Bone marrow (tissue), 2 donors: ENCODE results near the gene CEACAM4.

Source experiments
- DNase-seq, 2 donors: peaks; one replicate each; lab custom pipeline; 2025; lab: John Stamatoyannopoulos, UW

CEACAM4 gene

DNA sequence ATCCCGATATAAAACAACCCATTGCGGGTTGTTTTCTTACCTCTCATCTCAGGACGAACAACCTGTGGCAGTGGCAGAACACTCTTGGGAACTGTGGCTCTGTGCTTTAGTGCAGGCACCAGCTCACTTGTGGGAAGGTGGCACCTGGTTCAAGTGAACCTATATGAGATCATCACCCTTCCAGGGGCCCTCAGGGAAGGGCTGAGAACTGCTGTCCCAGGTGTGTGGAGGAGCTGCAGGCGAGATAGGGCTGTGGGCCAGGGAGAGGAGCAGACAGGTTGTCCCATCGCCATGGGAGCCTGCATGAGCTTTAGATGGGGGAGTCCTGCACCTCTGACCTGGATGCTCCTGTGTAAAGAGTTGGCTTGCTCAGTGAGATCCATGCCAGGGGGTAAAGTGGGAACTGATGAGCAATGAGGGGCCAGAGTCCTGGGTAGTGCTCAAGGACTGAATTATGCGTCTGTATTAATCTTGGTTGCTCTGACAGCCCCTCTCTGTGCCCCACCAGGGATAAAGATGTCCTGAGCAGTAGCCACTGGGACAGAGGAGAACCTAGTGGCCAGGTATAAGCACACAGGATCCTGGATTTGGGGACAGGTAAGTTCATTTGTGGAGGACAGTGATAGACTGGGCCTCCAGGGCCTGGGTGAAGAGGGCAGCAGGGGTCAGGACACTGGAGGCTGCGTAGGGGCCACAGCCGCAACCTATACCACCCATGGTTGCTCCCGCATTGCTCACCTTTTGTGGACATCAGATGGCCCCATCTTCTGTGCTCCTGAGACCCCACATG is 8.7 kb downstream of the CEACAM4 start:
- no peak for DNase-seq

DNA sequence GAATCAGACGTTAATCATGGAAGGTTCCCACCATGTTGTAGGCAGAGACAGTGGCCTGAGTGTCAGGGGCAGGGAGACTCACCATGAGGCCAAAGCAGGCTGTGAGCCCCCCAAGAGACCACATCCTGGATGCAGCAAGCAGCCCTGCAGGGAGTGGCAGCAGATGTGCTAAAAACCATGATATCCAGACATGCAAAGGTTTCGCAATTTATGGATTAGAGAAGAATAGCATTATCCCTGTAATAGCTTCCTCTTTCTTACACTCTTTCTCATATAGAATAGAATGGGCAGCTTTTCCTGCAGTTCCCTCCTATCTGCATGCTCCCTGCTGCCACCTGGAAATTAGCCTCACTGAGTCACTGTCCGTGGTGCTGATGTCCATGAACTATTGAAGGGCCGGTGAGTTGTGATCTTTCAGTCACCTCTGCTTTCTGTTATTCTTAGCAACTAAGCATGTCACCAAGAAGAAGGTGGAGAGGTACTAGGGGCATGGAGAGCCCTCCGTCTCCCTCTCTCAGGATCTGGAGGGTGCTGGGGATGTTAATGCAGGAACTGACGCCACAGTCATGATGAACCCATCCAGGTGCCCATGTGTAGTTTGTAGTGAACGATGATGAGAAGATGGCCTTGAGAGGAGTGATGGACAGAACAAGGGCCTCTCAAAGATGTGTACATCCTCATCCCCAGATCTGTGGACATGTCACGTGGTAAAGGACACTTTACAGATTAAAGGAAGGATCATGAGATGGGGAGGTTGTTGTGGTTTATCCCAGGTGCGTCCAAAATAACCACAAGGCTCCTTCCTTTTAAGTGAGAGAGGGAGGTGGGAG is 9.9 kb downstream of the CEACAM4 start:
- peak in 1 of 2 donors; percentile 12 for DNase-seq

DNA sequence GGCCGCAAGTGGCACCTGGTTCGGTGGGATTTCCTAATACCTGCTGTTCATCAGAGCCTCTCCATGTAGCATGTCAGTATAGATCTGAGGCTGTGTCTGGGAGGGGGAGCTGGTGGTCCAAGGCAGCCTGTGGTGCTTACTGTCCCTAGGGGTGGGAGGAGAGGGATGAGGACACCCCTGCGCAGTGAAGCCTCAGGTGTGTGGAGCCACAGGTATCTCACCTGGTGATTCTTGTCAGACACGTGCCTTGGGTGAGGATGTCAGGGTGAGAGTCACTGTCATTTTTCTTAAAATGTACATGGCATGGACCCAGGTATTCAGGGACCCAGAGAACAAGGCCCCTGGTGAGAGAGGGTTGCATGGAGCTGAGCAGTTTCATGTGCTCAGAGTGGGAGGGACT is 11.7 kb downstream of the CEACAM4 start:
- no peak for DNase-seq

DNA sequence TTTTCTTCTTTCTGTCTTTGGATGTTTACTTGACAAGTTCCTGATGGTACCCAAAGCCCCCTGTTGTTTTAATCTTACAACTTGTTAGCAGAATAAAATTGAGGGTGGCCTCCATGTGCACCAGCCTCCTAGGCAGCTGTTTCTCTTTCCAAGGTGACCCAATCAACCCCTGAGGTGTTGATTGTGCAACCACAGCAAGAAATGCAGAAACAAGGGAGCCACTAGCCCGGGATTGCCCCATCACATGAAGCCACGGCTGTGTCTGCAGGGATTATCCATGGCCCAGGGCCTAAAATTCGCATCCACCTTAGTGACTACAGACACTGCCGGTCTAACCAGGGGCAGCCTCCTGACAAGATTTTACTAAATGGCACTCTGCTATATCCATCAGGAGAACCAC is 14.4 kb downstream of the CEACAM4 start:
- no peak for DNase-seq

DNA sequence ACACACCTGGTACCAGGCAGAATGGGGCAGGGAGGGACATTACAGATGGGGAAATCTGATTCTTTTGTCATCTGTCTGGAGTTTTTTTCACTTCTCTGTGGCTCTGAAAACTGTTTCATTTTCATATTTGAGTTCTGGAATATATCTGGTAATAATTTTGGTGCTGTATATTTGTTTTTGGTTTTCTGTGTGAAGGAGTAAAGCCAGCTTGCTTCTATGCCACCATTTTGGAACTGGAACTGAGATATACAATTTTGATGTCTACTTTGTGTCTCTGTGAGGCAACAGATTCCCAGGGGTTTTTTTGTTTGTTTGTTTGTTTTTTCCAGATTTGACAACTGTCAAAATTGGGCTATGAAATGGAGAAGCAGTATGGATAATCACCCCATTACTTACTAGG is 16.1 kb downstream of the CEACAM4 start:
- DNase-seq: no peak

DNA sequence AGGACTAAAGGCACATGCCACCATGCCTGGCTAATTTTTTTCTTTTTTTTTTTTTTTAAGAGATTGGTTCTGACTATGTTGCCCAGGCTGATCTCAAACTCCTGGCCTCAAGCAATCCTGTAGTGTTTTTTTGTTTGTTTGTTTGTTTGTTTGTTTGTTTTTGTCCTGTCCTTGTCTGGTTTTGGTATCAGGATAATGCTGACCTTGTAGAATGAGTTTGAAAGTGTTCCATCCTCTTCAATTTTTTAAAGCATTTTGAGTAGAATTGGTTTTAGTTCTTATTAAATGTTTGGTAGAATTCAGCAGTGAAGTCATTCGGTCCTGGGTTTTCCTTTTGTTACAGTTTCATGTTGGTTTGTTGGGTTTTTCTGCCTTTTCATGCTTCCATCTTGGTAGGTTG is 19.2 kb downstream of the CEACAM4 start:
- no peak for DNase-seq

DNA sequence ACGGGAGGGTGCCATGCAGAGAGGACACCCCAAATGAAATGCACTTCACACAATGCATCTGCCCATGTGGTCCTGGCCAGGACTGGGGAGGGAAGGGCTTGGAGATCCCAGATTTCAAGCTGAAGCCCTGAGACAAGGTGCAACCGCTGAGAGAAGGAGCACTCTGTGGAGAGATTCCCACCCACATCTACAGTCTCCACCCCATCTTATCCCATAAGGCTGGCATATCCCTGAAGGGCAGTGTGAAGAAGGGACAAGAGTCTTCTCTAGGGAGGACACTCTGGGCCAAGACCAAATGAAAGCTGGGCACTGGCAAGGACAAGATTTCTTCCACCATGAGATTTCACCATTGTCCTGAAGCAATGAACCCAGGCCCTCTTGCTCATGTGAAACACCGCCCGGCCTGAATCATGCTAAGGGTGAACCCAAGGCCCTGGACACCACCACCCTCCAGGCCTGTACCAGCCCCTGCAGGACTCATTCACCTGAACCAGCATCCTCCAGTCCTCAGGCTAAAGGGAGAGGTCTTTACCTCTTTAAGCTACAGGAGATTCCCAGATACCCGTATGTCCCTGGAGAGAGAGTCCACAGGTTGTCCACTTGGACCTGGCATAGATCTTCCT is 20.5 kb downstream of the CEACAM4 start:
- DNase-seq: no peak

DNA sequence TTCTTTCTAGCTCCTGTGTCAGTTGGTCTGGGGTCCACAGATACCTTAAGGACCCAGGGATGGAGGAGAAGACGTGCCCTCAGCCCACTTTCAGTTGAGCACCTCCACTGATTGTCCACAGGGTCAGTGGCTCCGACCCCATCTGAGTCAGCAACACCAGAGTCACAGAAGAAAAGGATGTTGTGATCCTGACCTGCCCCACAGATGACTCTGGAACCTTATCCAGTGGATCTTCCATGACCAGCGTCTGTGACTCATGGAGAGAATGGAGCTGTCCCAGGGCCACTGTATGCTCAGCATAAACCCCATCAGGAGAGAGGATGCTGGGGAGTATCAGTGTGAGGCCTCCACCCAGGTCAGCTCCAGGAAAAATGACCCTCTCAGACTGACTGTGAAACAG is 22.0 kb downstream of the CEACAM4 start:
- no peak for DNase-seq

DNA sequence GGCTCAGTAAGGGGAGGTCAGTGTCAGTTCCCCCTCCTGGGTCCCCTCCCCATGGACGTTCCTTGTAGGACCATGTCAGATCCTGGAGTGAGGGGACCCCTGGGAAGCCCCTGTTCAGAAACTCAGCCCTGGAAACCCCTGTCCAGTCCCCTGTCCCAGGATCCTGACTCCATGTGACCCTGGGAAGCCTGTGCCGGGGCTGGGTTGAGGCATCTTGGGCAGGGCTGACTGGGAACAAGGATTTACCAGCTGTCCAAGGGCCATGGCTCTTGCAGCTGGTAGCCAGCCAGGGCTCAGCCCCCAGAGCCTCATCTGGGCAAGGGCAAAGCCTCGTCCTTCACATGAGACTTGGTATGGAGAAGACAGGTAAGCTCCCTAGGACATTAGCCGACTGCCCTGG is 25.1 kb downstream of the CEACAM4 start:
- DNase-seq: no peak

DNA sequence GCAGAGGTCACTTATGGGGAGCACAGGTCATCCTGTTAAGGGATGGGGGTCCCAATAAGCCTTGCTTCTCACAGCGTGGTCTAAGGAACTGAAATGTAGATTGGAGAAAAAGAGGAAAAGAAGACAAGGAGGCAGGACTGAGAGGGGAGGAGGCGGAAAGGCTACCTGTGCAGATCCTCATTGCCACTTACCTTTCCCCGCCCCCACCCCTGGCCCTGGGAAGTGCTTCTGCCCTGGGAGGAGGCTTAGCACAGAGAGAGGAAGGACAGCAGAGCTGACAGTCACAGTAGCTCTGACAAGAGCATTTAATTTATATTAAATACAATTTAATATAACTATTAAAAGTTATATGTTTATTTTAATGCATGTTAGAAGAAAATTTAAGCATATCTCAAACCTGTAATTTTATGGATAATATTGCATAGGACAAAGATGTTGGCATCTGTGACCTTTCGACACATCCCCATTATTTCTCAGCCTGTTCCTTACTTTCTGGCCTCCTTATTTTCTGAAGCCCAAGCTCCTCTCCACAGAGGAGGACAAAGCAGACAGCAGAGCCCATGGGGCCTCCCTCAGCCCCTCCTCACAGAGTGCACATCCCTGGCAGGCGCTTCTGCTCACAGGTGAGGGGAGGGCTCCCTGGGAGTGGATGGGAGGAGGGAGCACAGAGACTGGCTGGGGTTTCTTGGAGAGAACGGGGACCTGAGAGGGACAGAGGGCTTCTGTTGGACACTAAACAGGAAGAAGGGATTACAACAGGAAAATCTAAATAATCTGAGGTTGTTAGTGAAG is 27.5 kb downstream of the CEACAM4 start:
- DNase-seq: no peak

DNA sequence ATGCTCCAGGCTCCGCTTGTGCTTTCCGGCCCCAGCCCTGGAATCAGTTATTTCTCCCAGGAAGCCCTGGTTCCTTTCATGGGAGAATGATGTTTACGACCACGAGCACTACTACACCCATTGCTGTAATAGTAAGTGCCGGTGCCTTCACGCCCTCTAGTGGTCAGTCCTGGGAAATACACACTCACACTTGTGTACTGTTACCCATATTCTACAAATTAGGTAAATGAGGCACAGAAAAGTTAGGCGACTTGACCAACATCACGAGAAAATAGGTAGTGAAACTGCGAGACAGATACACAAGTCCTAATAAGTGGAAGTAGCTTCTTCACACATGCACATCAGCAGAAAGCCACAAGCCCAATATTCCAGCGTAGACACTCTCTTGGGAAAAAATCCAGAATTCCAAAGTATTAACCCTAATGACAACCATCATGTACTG is 29.3 kb downstream of the CEACAM4 start:
- DNase-seq: peak; percentile 15 to 61

DNA sequence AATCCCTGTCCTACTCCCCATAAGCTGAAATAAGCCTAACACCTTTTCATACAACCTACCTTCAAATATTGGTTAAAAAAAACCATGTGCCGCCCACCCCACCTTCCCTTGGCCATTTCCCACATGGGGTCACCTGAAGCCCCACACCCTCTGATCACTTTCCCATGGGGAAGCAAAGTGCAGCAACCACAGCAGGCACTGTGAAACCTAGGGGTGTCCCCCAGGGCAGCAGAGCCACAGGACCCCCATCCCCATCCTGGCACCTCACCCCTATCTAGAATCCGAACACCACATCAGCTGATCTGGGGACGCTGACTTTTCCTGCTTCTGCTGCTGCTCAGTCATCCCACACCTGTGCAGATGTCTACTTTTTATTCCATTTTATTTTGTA is 31.0 kb downstream of the CEACAM4 start:
- no peak for DNase-seq

DNA sequence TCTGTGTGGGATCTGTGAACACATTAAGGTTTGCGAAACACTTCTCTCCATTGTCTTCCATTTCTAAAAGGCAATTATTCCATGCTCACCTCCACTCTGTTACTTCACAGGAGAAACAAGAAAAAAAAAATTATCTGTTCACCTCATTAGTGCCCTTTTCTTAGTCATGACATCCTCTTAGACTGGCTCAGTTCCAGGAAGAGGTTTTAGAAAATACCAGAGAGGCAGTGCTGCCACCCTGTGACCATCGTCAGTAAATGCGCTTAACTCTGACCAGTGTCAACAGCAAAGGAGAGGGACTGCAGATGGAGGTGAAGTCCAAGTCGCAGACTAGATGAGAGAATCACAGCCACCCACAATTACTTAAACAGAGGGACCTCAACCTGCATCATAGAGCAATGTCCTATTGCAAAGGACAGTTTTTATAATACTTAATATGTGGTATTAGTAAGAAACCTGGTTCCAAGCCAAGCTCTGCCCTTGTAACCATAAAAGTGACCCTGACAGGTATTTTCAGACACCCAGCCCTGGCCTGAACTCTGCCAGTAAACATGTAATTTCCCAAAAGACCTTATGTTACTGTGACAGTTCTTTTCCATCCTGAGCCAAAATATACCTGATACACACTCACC is 31.5 kb downstream of the CEACAM4 start:
- peak in 1 of 2 donors; percentile 78 for DNase-seq

DNA sequence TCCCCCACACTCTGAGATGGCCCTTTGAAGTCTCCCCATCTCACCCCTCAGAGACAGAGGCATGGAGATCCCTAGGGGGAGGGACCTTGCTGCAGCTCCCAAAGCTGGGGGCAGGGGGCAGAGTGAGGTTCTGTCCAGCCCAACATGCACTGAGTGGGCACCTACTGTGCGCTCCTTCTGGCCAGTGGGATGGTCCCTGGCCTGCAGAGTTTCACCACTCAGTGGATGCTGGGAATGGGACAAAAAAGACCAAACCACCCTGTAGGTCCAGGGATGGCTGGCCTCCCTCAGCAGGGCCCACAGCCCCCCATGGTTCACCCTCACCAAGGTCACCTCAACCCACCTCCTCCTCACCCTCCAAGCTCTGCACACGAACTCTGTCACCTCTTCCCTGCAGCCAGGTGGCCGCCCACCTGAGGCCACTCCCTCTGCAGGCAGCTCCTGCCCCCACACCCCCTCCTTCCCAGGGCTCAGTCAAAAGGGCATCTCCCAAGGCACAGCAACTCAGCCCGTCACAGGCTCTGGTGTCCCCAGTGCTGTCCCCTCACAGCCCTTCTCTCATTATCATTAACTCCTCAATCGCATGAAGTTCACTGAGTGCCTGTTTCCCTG is 34.8 kb downstream of the CEACAM4 start:
- DNase-seq: no peak

DNA sequence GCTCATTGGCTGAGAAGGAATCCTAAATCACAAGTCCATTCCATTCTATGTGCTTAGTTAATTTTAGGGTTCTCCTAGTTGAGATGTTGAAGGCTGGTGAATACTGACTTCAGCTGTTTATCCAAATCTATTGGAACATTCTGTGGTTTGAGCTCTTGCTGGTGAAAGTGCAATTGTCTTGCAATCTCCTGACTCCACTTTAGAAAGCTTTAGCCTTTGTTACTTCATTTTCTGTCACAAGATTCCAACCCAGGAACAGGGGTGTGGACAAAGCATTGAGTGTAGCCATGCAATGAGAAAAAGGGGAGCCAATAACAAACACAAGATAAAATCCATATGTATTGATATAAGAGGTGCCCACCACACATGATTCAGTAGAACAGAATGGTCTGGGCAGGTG is 35.9 kb downstream of the CEACAM4 start:
- no peak for DNase-seq

DNA sequence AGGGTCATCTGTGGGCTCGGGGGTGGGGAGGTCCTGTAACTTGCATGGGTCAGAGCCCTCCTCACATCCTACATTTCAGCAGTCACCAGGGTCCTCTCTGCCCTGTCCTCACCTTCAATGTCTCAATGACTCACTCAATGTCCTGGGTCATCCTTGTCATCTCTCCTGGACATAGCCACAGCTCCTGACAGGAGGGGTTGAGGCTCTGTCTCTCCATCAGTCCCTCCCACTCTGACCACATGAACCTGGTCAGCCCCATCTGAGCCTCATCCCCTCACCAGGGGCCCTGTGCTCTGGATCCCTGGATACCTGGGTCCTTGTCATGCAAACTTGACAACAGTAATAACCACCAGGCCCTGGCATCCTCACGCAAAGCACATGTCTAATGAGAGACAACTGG is 37.5 kb downstream of the CEACAM4 start:
- DNase-seq: no peak

DNA sequence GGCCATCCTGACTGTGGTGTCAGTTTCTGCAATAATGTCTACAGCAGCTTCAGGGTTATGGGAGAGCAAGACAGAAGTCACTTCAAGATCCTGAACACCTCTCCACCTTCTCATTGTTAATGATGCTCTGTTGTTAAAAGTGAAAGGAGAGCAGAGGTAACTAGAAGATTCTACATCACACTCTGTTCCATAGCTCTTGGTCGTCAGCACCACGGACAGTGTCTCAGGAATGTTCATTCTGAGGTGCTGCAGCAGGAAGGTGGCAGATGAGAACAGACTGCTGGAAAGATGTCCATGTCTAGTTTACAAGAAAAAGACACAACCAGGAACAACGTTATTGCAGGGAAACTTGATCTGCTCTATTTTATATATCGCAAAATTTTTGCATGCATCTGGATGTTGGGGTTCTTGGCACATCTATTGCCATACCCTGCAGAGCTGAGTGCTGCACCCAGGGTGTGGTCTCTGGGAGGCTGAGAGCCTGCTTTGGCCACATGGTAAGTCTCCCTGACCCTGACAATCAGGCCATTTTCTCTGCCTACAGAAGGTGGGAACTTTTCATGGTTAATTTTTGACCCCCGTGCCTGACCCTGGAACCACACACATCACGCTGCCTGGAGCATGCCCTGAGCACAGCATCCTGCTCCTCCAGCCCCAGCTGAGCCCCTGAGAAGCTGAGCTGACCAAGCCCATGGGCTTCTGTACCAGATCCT is 38.2 kb downstream of the CEACAM4 start:
- no peak for DNase-seq

DNA sequence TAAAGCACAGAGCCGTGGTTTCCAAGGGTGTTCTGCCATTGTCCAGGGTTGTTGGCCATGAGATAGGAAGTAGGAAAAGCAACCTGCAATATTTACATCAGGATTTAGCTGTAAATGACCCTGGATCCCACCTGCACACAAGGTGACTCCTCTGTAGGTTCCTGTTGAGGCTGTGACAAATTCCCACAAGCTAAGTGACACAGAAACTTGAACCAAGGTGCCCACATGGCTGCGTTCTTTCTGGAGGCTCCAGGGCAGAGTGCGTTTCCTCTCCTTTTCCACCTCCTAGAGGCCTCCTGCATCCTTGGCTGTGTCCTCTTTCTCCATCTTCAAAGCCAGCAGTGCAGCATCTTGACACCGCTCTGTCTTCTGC is 39.0 kb downstream of the CEACAM4 start:
- DNase-seq: no peak

DNA sequence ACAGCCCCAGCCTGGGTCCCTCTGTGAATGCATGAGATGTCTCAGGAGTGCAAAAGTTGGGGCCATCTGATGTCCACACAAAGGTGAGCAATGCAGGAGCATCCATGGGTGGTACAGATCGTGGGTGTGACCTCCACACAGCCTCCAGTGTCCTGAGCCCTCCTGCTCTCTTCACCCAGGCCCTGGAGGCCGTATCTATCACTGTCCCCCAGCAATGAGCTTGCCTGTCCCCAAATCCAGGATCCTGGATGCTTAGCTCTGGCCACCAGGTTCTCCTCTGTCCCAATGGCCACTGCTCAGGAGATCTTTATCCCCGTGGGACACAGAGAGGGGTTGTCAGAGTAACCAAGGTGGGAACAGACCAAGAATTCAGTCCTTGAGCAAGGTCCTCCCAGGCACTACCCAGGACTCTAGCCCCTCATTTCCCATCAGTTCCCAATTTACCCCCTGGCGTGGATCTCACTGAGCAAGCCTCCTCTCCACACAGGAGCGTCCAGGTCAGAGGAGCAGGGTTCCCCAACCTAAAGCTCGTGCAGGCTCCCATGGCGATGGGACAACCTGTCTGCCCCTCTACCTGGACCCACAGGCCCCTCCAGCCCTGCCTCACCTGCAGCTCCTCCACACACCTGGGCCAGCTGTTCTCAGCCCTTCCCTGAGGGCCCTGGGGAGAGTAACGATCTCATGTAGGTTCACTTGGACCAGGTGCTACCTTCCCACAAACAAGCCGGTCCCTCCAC is 39.6 kb downstream of the CEACAM4 start:
- DNase-seq: no peak

DNA sequence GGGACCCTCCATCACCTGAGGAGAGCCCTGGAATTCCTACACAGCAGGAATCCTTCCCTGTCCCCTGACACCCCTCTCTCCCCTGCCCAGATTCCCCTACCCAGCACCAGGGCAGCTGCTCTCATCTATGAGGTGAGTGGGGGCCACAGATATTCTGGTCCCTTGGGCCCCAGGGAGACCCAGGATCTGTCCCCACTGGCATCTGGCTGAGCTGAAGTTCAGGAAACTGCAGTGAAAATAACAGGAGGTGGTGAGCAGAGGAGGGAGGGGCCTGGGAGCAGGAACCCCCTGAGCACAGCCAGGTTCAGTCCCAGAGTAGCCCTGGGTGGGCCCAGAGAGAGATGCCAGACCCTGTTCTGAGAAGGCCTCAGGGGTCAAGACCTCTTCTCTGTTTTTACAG is 40.8 kb downstream of the CEACAM4 start:
- no peak for DNase-seq
